MM.1S (cell line): Measurements from ENCODE around the gene PAX7.

ENCODE experiments used
- DNase-seq: peaks from one replicate; pipeline ENCODE4 v3.0.0-alpha.2; 2015
- H2AFZ ChIP-seq: fragments of 300-600 bp; sonication (generic); 2 replicates; pipeline ENCODE4 v1.6.0; 2016; ENCODE audit warnings: antibody characterized with exemption, low read length
- H3F3A ChIP-seq: fragments of 300-600 bp; sonication (generic); 2 replicates; pipeline ENCODE4 v1.6.1; 2016; ENCODE audit warnings: mild to moderate bottlenecking, antibody characterized with exemption, low read length, moderate library complexity, mixed read lengths; ENCODE audit not compliant: insufficient read depth
- H3K27ac ChIP-seq: fragments of 300-600 bp; sonication (generic); 2 replicates; pipeline ENCODE4 v1.5.1; 2016; ENCODE audit warnings: mild to moderate bottlenecking, low read length
- H3K27me3 ChIP-seq: fragments of 300-600 bp; sonication (generic); replicated peaks from 2 replicates; pipeline ENCODE4 v1.6.0; 2016; ENCODE audit warnings: low read length; ENCODE audit not compliant: insufficient read depth
- H3K36me3 ChIP-seq: fragments of 300-600 bp; sonication (generic); replicated peaks from 2 replicates; pipeline ENCODE4 v1.6.1; 2016; ENCODE audit warnings: mild to moderate bottlenecking, low read length, mixed read lengths; ENCODE audit not compliant: insufficient read depth
- H3K4me1 ChIP-seq: fragments of 300-600 bp; sonication (generic); 2 replicates; pipeline ENCODE4 v1.6.1; 2016; ENCODE audit warnings: low read length, mixed read lengths
- H3K4me2 ChIP-seq: fragments of 300-600 bp; sonication (generic); 2 replicates; pipeline ENCODE4 v1.6.0; 2016; ENCODE audit warnings: low read depth, low read length
- H3K4me3 ChIP-seq: fragments of 300-600 bp; sonication (generic); 2 replicates; pipeline ENCODE4 v1.5.1; 2016; ENCODE audit warnings: low read length, mixed read lengths
- H3K79me2 ChIP-seq: fragments of 300-600 bp; sonication (generic); 2 replicates; pipeline ENCODE4 v1.6.1; 2016; ENCODE audit warnings: mixed run types, low read length, mixed read lengths
- H3K9ac ChIP-seq: fragments of 300-600 bp; sonication (generic); 2 replicates; pipeline ENCODE4 v1.6.1; 2016; ENCODE audit warnings: low read length, mixed read lengths
- H3K9me2 ChIP-seq: fragments of 300-600 bp; sonication (generic); replicated peaks from 2 replicates; pipeline ENCODE4 v1.6.1; 2016; ENCODE audit warnings: mild to moderate bottlenecking, low read length, mixed read lengths; ENCODE audit not compliant: insufficient read depth
- H3K9me3 ChIP-seq: fragments of 300-600 bp; sonication (generic); replicated peaks from 2 replicates; pipeline ENCODE4 v1.6.1; 2016; ENCODE audit warnings: mild to moderate bottlenecking, low read length, mixed read lengths; ENCODE audit not compliant: insufficient read depth
- H4K20me1 ChIP-seq: fragments of 300-600 bp; sonication (generic); 2 replicates; pipeline ENCODE4 v1.6.1; 2016; ENCODE audit warnings: mild to moderate bottlenecking, low read length, moderate library complexity, mixed read lengths; ENCODE audit not compliant: insufficient read depth
- EZH2 ChIP-seq: fragments of 300-600 bp; sonication (generic); optimal IDR thresholded peaks from 2 replicates; pipeline ENCODE3; 2017; ENCODE audit warnings: low read depth, mild to moderate bottlenecking, antibody characterized with exemption, low read length, mixed read lengths
- EZH2phosphoT487 ChIP-seq: fragments of 300-600 bp; sonication (generic); IDR thresholded peaks from 2 replicates; pipeline ENCODE4 v1.6.1; 2018; ENCODE audit warnings: antibody characterized with exemption, low read length
- TF ChIP-seq, protein P1 (sequence below): fragments of 300-600 bp; sonication (generic); IDR thresholded peaks from 2 replicates; pipeline ENCODE4 v1.5.1; 2016; ENCODE audit warnings: antibody characterized with exemption, low read length, mixed read lengths

Gene PAX7

DNA sequence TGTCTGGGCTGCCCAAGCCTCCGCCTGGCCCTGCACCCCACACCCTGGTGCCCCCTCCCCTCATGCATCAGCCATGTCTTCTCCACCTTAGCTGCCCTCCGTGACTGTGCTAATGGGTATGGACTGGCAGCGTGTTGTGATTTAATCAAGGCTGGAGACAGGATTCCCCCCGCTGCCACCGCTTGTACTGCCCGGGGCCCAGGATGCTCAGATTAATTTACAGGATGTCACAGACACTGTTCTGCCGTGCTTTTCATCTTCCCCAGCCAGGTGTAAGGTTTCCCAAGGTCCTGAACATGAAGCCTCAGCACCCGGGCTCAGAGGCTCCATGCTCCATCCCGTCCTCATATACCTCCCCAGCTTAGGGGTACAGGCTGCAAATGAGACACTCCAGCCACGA lies 162.5 kb downstream of the PAX7 start:
- Histone ChIP-seq H3F3A (no peaks in the 10 kb centered on the region), H3K4me3 (no peak overlapping the region), H3K4me2 (no peak overlapping the region), H3K9ac (no peak overlapping the region), H3K36me3 (no peaks in the 10 kb centered on the region), H3K4me1 (no peaks in the 10 kb centered on the region), H3K9me3 (no peaks in the 10 kb centered on the region), H3K79me2 (no peaks in the 10 kb centered on the region), H3K9me2 (no peaks in the 10 kb centered on the region), H2AFZ (no peak overlapping the region), H3K27me3 (peaks cover 83% of the 10 kb centered on the region), H3K27ac (no peak overlapping the region), H4K20me1 (no peaks in the 10 kb centered on the region)
- TF ChIP-seq, protein P1, sequence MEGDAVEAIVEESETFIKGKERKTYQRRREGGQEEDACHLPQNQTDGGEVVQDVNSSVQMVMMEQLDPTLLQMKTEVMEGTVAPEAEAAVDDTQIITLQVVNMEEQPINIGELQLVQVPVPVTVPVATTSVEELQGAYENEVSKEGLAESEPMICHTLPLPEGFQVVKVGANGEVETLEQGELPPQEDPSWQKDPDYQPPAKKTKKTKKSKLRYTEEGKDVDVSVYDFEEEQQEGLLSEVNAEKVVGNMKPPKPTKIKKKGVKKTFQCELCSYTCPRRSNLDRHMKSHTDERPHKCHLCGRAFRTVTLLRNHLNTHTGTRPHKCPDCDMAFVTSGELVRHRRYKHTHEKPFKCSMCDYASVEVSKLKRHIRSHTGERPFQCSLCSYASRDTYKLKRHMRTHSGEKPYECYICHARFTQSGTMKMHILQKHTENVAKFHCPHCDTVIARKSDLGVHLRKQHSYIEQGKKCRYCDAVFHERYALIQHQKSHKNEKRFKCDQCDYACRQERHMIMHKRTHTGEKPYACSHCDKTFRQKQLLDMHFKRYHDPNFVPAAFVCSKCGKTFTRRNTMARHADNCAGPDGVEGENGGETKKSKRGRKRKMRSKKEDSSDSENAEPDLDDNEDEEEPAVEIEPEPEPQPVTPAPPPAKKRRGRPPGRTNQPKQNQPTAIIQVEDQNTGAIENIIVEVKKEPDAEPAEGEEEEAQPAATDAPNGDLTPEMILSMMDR = no peak
- TF ChIP-seq EZH2 (no peak), EZH2phosphoT487 (no peak)
- DNase-seq = no peak

DNA sequence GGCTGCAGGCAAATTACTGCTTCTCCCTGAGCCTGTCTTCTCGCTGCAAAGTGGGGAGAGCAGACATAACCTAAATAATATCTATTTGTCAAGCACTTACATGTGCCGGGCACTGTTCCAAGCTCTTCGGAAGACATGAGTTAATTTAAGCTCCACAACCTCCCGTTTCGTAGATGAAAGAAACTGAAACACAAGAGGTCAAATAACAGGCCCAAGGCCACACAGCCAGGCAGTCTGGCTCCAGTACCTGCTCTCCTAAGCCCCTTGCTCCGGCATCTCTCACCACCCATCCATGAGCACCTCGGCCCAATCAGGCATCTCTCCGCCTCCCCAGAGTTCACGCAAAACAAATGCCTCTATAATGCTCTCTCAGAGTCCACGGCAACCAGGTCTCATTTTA lies 163.4 kb downstream of the PAX7 start:
- Histone ChIP-seq H3K9me2 (no peaks in the 10 kb centered on the region), H2AFZ (peak overlapping the region; percentile 1; the same call in 1 of the 2 replicates), H4K20me1 (no peaks in the 10 kb centered on the region), H3K27ac (no peak overlapping the region), H3K9ac (no peak overlapping the region), H3F3A (no peaks in the 10 kb centered on the region), H3K4me1 (no peaks in the 10 kb centered on the region), H3K4me2 (peak overlapping the region; percentile 10; the same call in 1 of the 2 replicates), H3K4me3 (no peak overlapping the region), H3K27me3 (peaks cover 85% of the 10 kb centered on the region), H3K9me3 (no peaks in the 10 kb centered on the region), H3K79me2 (no peaks in the 10 kb centered on the region), H3K36me3 (no peaks in the 10 kb centered on the region)
- TF ChIP-seq, protein P1 = no peak
- no peak for TF ChIP-seq EZH2
- TF ChIP-seq EZH2phosphoT487 = no peak
- DNase-seq = peak; percentile 33

GRCh38 chr1:18794561-18794960 lies 163.9 kb downstream of the PAX7 start:
- no peak overlapping the region for H3K27ac ChIP-seq
- H3K27me3 ChIP-seq = peaks cover 85% of the 10 kb centered on the region
- H3K4me1 ChIP-seq = no peaks in the 10 kb centered on the region
- no peaks in the 10 kb centered on the region for H3K9me3 ChIP-seq
- peak overlapping the region; percentile 10; the same call in 1 of the 2 replicates for H3K4me2 ChIP-seq
- H3F3A ChIP-seq = no peaks in the 10 kb centered on the region
- H3K4me3 ChIP-seq = no peak overlapping the region
- H4K20me1 ChIP-seq = no peaks in the 10 kb centered on the region
- TF ChIP-seq, protein P1 = peak; percentile 27
- TF ChIP-seq EZH2 = no peak
- TF ChIP-seq EZH2phosphoT487 = no peak
- H3K9me2 ChIP-seq = no peaks in the 10 kb centered on the region
- no peaks in the 10 kb centered on the region for H3K36me3 ChIP-seq
- DNase-seq = peak; percentile 12
- H3K79me2 ChIP-seq = no peaks in the 10 kb centered on the region
- peak overlapping the region; percentile 1; the same call in 1 of the 2 replicates for H2AFZ ChIP-seq
- H3K9ac ChIP-seq = no peak overlapping the region
